Measurements from ENCODE around the gene SLC28A3. TPM values are rescaled to one million over a fixed set of nuclear protein-coding genes. Genes with fewer than 3 reads are reported as not detected.

Gene SLC28A3
- total RNA-seq, 2 experiments from 2014 or later, result 0.23 to 0.31 TPM

DNA sequence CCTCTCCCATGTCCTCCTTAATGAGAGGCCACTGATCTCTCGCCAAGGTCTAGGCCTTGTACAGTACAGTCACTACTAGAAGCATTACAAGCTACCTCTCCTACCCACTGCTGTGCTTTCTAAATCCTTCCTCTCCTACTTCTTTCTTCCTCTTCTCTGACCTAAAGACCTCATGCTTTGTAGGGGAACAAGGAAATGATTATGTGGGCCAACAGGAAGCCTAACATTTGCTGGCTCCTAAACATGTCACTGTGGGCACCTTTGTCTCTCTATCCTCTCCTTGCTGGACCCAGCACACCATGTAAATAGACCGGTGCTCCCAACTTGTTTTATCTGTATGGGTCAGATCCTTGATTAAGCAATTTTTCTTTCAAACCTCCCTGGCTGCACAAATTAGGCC, 16.7 kb downstream of the SLC28A3 start:
- TF ChIP-seq, protein P1, sequence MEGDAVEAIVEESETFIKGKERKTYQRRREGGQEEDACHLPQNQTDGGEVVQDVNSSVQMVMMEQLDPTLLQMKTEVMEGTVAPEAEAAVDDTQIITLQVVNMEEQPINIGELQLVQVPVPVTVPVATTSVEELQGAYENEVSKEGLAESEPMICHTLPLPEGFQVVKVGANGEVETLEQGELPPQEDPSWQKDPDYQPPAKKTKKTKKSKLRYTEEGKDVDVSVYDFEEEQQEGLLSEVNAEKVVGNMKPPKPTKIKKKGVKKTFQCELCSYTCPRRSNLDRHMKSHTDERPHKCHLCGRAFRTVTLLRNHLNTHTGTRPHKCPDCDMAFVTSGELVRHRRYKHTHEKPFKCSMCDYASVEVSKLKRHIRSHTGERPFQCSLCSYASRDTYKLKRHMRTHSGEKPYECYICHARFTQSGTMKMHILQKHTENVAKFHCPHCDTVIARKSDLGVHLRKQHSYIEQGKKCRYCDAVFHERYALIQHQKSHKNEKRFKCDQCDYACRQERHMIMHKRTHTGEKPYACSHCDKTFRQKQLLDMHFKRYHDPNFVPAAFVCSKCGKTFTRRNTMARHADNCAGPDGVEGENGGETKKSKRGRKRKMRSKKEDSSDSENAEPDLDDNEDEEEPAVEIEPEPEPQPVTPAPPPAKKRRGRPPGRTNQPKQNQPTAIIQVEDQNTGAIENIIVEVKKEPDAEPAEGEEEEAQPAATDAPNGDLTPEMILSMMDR (IDR thresholded peaks at IDR 0.05), result no peak
- H3K9me3 Mint-ChIP-seq, result peaks cover 3% of the 10 kb centered on the region

DNA sequence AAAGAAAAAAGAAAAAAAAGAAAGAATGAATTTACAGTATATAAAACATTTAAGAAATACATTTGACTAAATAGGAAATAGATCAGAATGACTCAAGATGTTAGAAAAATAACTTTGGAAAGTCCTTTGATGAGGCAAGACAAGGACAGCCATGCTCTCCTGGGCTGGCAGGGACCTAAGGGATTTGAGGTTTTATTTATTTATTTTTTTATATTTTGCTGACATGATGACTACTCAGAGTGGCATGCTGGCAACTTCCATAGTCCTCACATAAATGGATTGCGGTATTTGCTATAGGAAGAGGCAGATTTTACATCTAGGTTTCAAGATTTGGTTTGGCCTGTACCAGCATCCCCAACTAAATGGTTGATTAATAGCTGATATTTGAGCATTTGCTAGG, 17.7 kb downstream of the SLC28A3 start:
- POLR2A ChIA-PET, result no interaction called here
- DNase-seq (no peak), ATAC-seq (no peak)
- TF ChIP-seq, protein P1 (IDR thresholded peaks at IDR 0.05), result no peak
- CTCF ChIA-PET, result no interaction called here
- no peaks in the 10 kb centered on the region for H3K4me1 Mint-ChIP-seq (ENCODE audit: low read depth)
- no peak overlapping the region for H3K27ac Mint-ChIP-seq
- H3K27me3 Mint-ChIP-seq, result peaks cover 5% of the 10 kb centered on the region
- H3K36me3 Mint-ChIP-seq (ENCODE audit: low read depth), result no peaks in the 10 kb centered on the region
- peaks cover under 1% of the 10 kb centered on the region for H3K9me3 Mint-ChIP-seq
- intact Hi-C loops (cut with micrococcal nuclease), result no loop called here
- H3K4me3 Mint-ChIP-seq, result no peak overlapping the region

More for the DNA sequence above, 16.7 kb downstream of the SLC28A3 start:
- DNase-seq (no peak), ATAC-seq (no peak)
- Mint-ChIP-seq H3K4me1 (ENCODE audit: low read depth) (no peaks in the 10 kb centered on the region), H3K27me3 (peaks cover 6% of the 10 kb centered on the region), H3K36me3 (ENCODE audit: low read depth) (no peaks in the 10 kb centered on the region), H3K27ac (no peak overlapping the region), H3K4me3 (no peak overlapping the region)
- ChIA-PET CTCF (interaction anchor here (1.0 to 1.5 kb wide), 3 partner anchors 9 to 65 kb away, joined by 3 to 5 read pairs (median 3); no protein-coding TSS in a partner anchor), POLR2A (no interaction called here)
- intact Hi-C loops (cut with micrococcal nuclease), result no loop called here

- H3K4me3 Mint-ChIP-seq, result no peak overlapping the region
- H3K36me3 Mint-ChIP-seq (ENCODE audit: low read depth), result no peaks in the 10 kb centered on the region
- H3K4me1 Mint-ChIP-seq (ENCODE audit: low read depth), result peaks cover 4% of the 10 kb centered on the region
- CTCF ChIA-PET, result no interaction called here
- DNase-seq (no peak), ATAC-seq (no peak)
- TF ChIP-seq, protein P1 (IDR thresholded peaks at IDR 0.05), result no peak
- peaks cover 2% of the 10 kb centered on the region for H3K27me3 Mint-ChIP-seq
- POLR2A ChIA-PET, result no interaction called here
- no peaks in the 10 kb centered on the region for H3K9me3 Mint-ChIP-seq
- intact Hi-C loops (cut with micrococcal nuclease), result no loop called here
- no peak overlapping the region for H3K27ac Mint-ChIP-seq
These were observed 20.3 kb downstream of the SLC28A3 start for GRCh38 chr9:84320231-84320630.

GRCh38 chr9:84319632-84320031, 20.9 kb downstream of the SLC28A3 start:
- H3K36me3 Mint-ChIP-seq (ENCODE audit: low read depth), result no peaks in the 10 kb centered on the region
- intact Hi-C loops (cut with micrococcal nuclease), result loop anchor here (10.0 kb wide), 1 partner anchor 55 kb away; no protein-coding TSS in a partner anchor
- no peaks in the 10 kb centered on the region for H3K9me3 Mint-ChIP-seq
- ChIA-PET POLR2A (no interaction called here), CTCF (interaction anchor here (1.6 kb wide), 1 partner anchor 59 kb away, joined by 5 read pairs; no protein-coding TSS in a partner anchor)
- H3K4me3 Mint-ChIP-seq, result no peak overlapping the region
- peaks cover 5% of the 10 kb centered on the region for H3K4me1 Mint-ChIP-seq (ENCODE audit: low read depth)
- no peak for ATAC-seq
- TF ChIP-seq, protein P1 (IDR thresholded peaks at IDR 0.05), result no peak
- no peak overlapping the region for H3K27ac Mint-ChIP-seq
- DNase-seq, result no peak
- H3K27me3 Mint-ChIP-seq, result peaks cover 2% of the 10 kb centered on the region

- no peak for DNase-seq
- Mint-ChIP-seq H3K27me3 (peaks cover 2% of the 10 kb centered on the region), H3K36me3 (ENCODE audit: low read depth) (no peaks in the 10 kb centered on the region), H3K4me1 (ENCODE audit: low read depth) (peaks cover 9% of the 10 kb centered on the region), H3K4me3 (no peak overlapping the region), H3K9me3 (no peaks in the 10 kb centered on the region), H3K27ac (no peak overlapping the region)
- TF ChIP-seq, protein P1 (IDR thresholded peaks at IDR 0.05), result no peak
- intact Hi-C loops (cut with micrococcal nuclease), result loop anchor here (10.0 kb wide), 1 partner anchor 54 kb away; no protein-coding TSS in a partner anchor
- ChIA-PET CTCF (interaction anchor here (1.6 kb wide), 1 partner anchor 58 kb away, joined by 5 read pairs; no protein-coding TSS in a partner anchor), POLR2A (no interaction called here)
- no peak for ATAC-seq
These were observed 21.6 kb downstream of the SLC28A3 start for GRCh38 chr9:84318981-84319380.

Data from activated CD8-positive, alpha-beta T cell treated with anti-CD3 and anti-CD28 coated beads for 36 hours (primary cell).